GM23338 (cell line): Measurements from ENCODE around the gene PLCL1. TPM values are rescaled to one million over a fixed set of nuclear protein-coding genes. Genes with fewer than 3 reads are reported as not detected.

Experiments
- ATAC-seq: fragments of 200-7000 bp; cut with Tn5 transposase; 3 replicates; pipeline ENCODE4 v1.9.1; 2020
- DNase-seq: peaks from one replicate; pipeline ENCODE4 v3.0.0-alpha.2; 2015; ENCODE audit warnings: low spot score
- H2AFZ ChIP-seq: fragments of 200-600 bp; sonication (generic); 2 replicates; pipeline ENCODE4 v1.8.0; 2016; ENCODE audit warnings: antibody characterized with exemption, mild to moderate bottlenecking, moderate library complexity
- H3F3A ChIP-seq: fragments of 200-600 bp; sonication (generic); replicated peaks from 2 replicates; pipeline ENCODE4 v1.8.0; 2017; ENCODE audit warnings: antibody characterized with exemption, mixed run types, low read depth
- H3K27ac ChIP-seq: fragments of 200-600 bp; sonication (generic); 2 replicates; pipeline ENCODE4 v1.6.1; 2016; ENCODE audit warnings: low read depth
- H3K27me3 ChIP-seq: fragments of 200-600 bp; sonication (generic); 2 replicates; pipeline ENCODE4 v1.8.0; 2016; ENCODE audit warnings: mild to moderate bottlenecking, mixed run types, moderate library complexity; ENCODE audit not compliant: insufficient read depth
- H3K36me3 ChIP-seq: fragments of 200-600 bp; sonication (generic); 2 replicates; pipeline ENCODE4 v1.8.0; 2016; ENCODE audit warnings: mild to moderate bottlenecking; ENCODE audit not compliant: insufficient read depth
- H3K4me1 ChIP-seq: fragments of 200-600 bp; sonication (generic); 2 replicates; pipeline ENCODE4 v1.8.0; 2016; ENCODE audit warnings: mild to moderate bottlenecking, moderate library complexity; ENCODE audit not compliant: insufficient read depth
- H3K4me2 ChIP-seq: fragments of 200-600 bp; sonication (generic); 2 replicates; pipeline ENCODE4 v1.7.1; 2017; ENCODE audit warnings: mixed run types
- H3K4me3 ChIP-seq: fragments of 200-600 bp; sonication (generic); 2 replicates; pipeline ENCODE4 v1.6.1; 2016; ENCODE audit warnings: mixed run types
- H3K79me2 ChIP-seq: fragments of 200-600 bp; sonication (generic); replicated peaks from 2 replicates; pipeline ENCODE4 v1.8.0; 2017; ENCODE audit warnings: mild to moderate bottlenecking; ENCODE audit not compliant: insufficient read depth
- H3K9me2 ChIP-seq: fragments of 200-600 bp; sonication (generic); 2 replicates; pipeline ENCODE4 v1.8.0; 2017; ENCODE audit not compliant: insufficient read depth
- H4K20me1 ChIP-seq: fragments of 200-600 bp; sonication (generic); replicated peaks from 2 replicates; pipeline ENCODE4 v1.8.0; 2017; ENCODE audit warnings: mild to moderate bottlenecking; ENCODE audit not compliant: insufficient read depth
- H3K27ac Mint-ChIP-seq: 2 replicates; pipeline ENCODE4 v1.8.0; 2020; ENCODE audit warnings: inconsistent platforms, mild to moderate bottlenecking, moderate library complexity, mixed read lengths
- H3K27me3 Mint-ChIP-seq: 3 replicates; pipeline ENCODE4 v1.8.0; 2022; ENCODE audit warnings: low read depth, mild to moderate bottlenecking, moderate library complexity, mixed read lengths, inconsistent platforms; ENCODE audit not compliant: insufficient read depth, poor library complexity
- H3K36me3 Mint-ChIP-seq: 3 replicates; pipeline ENCODE4 v1.8.0; 2021; ENCODE audit warnings: low read depth, mild to moderate bottlenecking, inconsistent platforms, moderate library complexity, mixed read lengths
- H3K4me1 Mint-ChIP-seq: 3 replicates; pipeline ENCODE4 v1.8.0; 2020; ENCODE audit warnings: mild to moderate bottlenecking, inconsistent platforms, mixed read lengths
- H3K4me3 Mint-ChIP-seq: 3 replicates; pipeline ENCODE4 v1.8.0; 2021; ENCODE audit warnings: moderate library complexity, mild to moderate bottlenecking, inconsistent platforms, mixed read lengths
- H3K9me3 Mint-ChIP-seq: 3 replicates; pipeline ENCODE4 v1.8.0; 2020; ENCODE audit warnings: moderate library complexity, mild to moderate bottlenecking, inconsistent platforms, mixed read lengths
- CREB1 ChIP-seq: fragments of 250-450 bp; sonication (Bioruptor Pico); IDR thresholded peaks from 2 replicates; pipeline ENCODE4 v1.5.0; 2020; ENCODE audit warnings: low read depth, mild to moderate bottlenecking, moderate library complexity
- CTCF ChIP-seq, 2 experiments: fragments of 200-600 bp in 1 of 2; sonication (generic) in 1 of 2; conservative IDR thresholded peaks; 2 replicates each; pipeline versions ENCODE4 v1.5.1 to v1.6.1; 2016 to 2017; ENCODE audit warnings: antibody characterized with exemption in 2 of 2, low read depth in 2 of 2, mild to moderate bottlenecking in 2 of 2, moderate library complexity in 1 of 2
- ETS1 ChIP-seq: IDR thresholded peaks from 2 replicates; pipeline ENCODE4 v1.6.1; 2016; ENCODE audit warnings: antibody characterized with exemption
- EZH2 ChIP-seq: fragments of 200-600 bp; sonication (generic); IDR thresholded peaks from one replicate; pipeline ENCODE4 v1.8.0; 2017; ENCODE audit warnings: antibody characterized with exemption, mild to moderate bottlenecking, low read depth; ENCODE audit not compliant: unreplicated experiment
- EZH2phosphoT487 ChIP-seq: fragments of 200-600 bp; sonication (generic); IDR thresholded peaks from one replicate; pipeline ENCODE4 v1.8.1; 2018; ENCODE audit warnings: antibody characterized with exemption; ENCODE audit not compliant: unreplicated experiment
- JUNB ChIP-seq: IDR thresholded peaks from one replicate; pipeline ENCODE4 v1.6.1; 2016; ENCODE audit warnings: antibody characterized with exemption; ENCODE audit not compliant: unreplicated experiment
- NANOG ChIP-seq: IDR thresholded peaks from 2 replicates; pipeline ENCODE4 v1.6.1; 2016; ENCODE audit warnings: antibody characterized with exemption, borderline replicate concordance
- POLR2AphosphoS5 ChIP-seq: IDR thresholded peaks from 2 replicates; pipeline ENCODE4 v1.6.1; 2016; ENCODE audit warnings: antibody characterized with exemption, low read depth
- REST ChIP-seq: IDR thresholded peaks from one replicate; pipeline ENCODE4 v1.6.1; 2018; ENCODE audit warnings: antibody characterized with exemption; ENCODE audit not compliant: unreplicated experiment
- STAT1 ChIP-seq: IDR thresholded peaks from one replicate; pipeline ENCODE4 v1.6.1; 2016; ENCODE audit warnings: antibody characterized with exemption; ENCODE audit not compliant: unreplicated experiment
- ZNF114 ChIP-seq: fragments of 250-450 bp; sonication (Bioruptor Pico); IDR thresholded peaks from 2 replicates; pipeline ENCODE4 v1.5.0; 2020; ENCODE audit warnings: mild to moderate bottlenecking, moderate library complexity
- ZNF331 ChIP-seq: fragments of 250-450 bp; sonication (Bioruptor Pico); IDR thresholded peaks from 2 replicates; pipeline ENCODE4 v1.5.0; 2020; ENCODE audit warnings: low read depth, mild to moderate bottlenecking, moderate library complexity
- ZNF462 ChIP-seq: fragments of 250-450 bp; sonication (Bioruptor Pico); IDR thresholded peaks from 2 replicates; pipeline ENCODE4 v1.5.0; 2020; ENCODE audit warnings: mild to moderate bottlenecking, moderate library complexity
- polyA plus RNA-seq: library from polyadenylated mRNA; unstranded; fragments of >200 nt; fragmentation: Nextera tagmentation; extraction: Ambion mirVana; gene quantifications from 2 replicates; pipeline ENCODE4 v1.2.1, GENCODE V29; 2016
- total RNA-seq: library from RNA; depleted of rRNA; stranded (reverse); fragments of >200 nt; shearing (Covaris generic); gene quantifications from 2 replicates; pipeline ENCODE4 v1.2.3, GENCODE V29; 2014

The PLCL1 gene
- total and polyA plus RNA-seq, 2 experiments from 2014 or later = not detected

- ATAC-seq (peak; percentile 39; the same call in 2 of the 3 replicates), DNase-seq (peak; percentile 5)
- Mint-ChIP-seq H3K4me3 (no peak overlapping the region), H3K27ac (no peak overlapping the region), H3K36me3 (0 out of 3 replicates have a peak, but pooled peaks cover under 1% of the 10 kb centered on the region), H3K4me1 (no peaks in the 10 kb centered on the region), H3K9me3 (peaks cover 3% of the 10 kb centered on the region; the same call in 1 of the 3 replicates), H3K27me3 (no peaks in the 10 kb centered on the region)
- no peaks in the 10 kb centered on the region for H3F3A ChIP-seq
- no peaks in the 10 kb centered on the region for H3K27me3 ChIP-seq
- no peaks in the 10 kb centered on the region; the same call in 1 of the 2 replicates for H4K20me1 ChIP-seq
- no peaks in the 10 kb centered on the region for H3K9me2 ChIP-seq
- H2AFZ ChIP-seq = no peak overlapping the region
- no peaks in the 10 kb centered on the region for H3K4me1 ChIP-seq
- H3K4me3 ChIP-seq = no peak overlapping the region
- no peaks in the 10 kb centered on the region for H3K79me2 ChIP-seq
- H3K4me2 ChIP-seq = no peak overlapping the region
- TF ChIP-seq JUNB (no peak), NANOG (no peak), POLR2AphosphoS5 (no peak), ZNF462 (no peak), ZNF331 (CRISPR knock-in tag) (no peak), CREB1 (no peak), STAT1 (no peak), CTCF (conservative IDR thresholded peaks at IDR 0.05; ENCODE audit: low read depth in 2 of 2) (no peak), EZH2 (no peak), ZNF114 (CRISPR knock-in tag) (no peak), EZH2phosphoT487 (no peak), REST (no peak), ETS1 (no peak)
- H3K27ac ChIP-seq = no peak overlapping the region
- no peaks in the 10 kb centered on the region for H3K36me3 ChIP-seq
Measured at GRCh38 chr2:198173242-198173641, 368.8 kb downstream of the PLCL1 start.
